Measurements from ENCODE around the gene SLC10A6.

- TF ChIP-seq ATF7 (IDR thresholded peaks at IDR 0.05) (no peak), ATF7 (CRISPR knock-in tag; IDR thresholded peaks at IDR 0.05) (no peak), ERF (CRISPR knock-in tag; IDR thresholded peaks at IDR 0.05) (no peak), HDAC2 (CRISPR knock-in tag; IDR thresholded peaks at IDR 0.05) (no peak), CAMTA2 (CRISPR knock-in tag; IDR thresholded peaks at IDR 0.05; ENCODE audit: borderline replicate concordance) (no peak), FOXM1 (CRISPR knock-in tag; IDR thresholded peaks at IDR 0.05) (no peak), HCFC1 (IDR thresholded peaks at IDR 0.05; ENCODE audit: low read depth, low read length) (no peak), POLR2A (IDR thresholded peaks at IDR 0.05; ENCODE audit: insufficient read depth in 1 of 2, low read depth in 2 of 2, low read length in 2 of 2) (no peak), CHD4 (IDR thresholded peaks at IDR 0.05; ENCODE audit: borderline replicate concordance, low read length) (no peak)
Observed at GRCh38 chr4:86848136-86848535, 1.0 kb downstream of the SLC10A6 start.
